Measurements from ENCODE around the gene NFAT5. TPM values are rescaled to one million over a fixed set of nuclear protein-coding genes. Genes with fewer than 3 reads are reported as not detected.

The NFAT5 gene
- total RNA-seq, 1 experiment from 2014 or later = 21.0 TPM

DNA sequence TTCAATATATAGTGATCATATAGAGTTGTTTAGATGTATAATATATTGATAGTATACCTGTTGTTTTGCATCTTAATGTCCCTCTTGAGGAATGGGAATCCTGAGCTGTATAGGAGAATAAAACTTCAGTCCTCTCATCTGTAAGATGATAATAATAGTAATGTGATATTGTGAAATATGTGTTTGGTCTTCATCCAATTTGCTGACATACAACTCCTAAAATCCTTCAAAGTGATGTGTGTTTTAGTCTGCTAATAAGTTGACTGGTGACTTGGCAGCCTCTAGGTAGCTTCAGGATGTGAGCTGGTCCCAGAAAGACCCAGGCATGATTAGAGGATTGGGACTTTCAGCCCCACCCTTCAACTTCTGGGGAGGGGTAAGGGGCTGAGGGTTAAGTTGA lies 22.8 kb upstream of the NFAT5 start:
- no peaks in the 10 kb centered on the region for H3K4me1 ChIP-seq (ENCODE audit: insufficient read depth, low read length)
- DNase-seq = no peak
- H3T11ph ChIP-seq (ENCODE audit: low read length) = no peak overlapping the region
- H2BK15ac ChIP-seq (ENCODE audit: low read depth, low read length) = no peak overlapping the region
- no peaks in the 10 kb centered on the region for H3K23me2 ChIP-seq (ENCODE audit: insufficient read length, low read depth, low read length, poor library complexity, severe bottlenecking)
- Mint-ChIP-seq H3K27me3 (ENCODE audit: low read depth) (no peaks in the 10 kb centered on the region), H3K4me1 (no peaks in the 10 kb centered on the region), H3K4me3 (no peak overlapping the region), H3K27ac (no peak overlapping the region), H3K36me3 (ENCODE audit: insufficient read depth in 1 of 3, low read depth in 3 of 3) (no peaks in the 10 kb centered on the region), H3K9me3 (no peaks in the 10 kb centered on the region)
- H4K91ac ChIP-seq (ENCODE audit: insufficient read length, low read depth, low read length) = no peak overlapping the region
- no peak overlapping the region for H3K4ac ChIP-seq (ENCODE audit: low read depth, low read length)
- no peaks in the 10 kb centered on the region for H3K9me3 ChIP-seq (ENCODE audit: control insufficient read depth, low read depth, low read length)
- H3K79me2 ChIP-seq (ENCODE audit: insufficient read depth, low read length) = no peaks in the 10 kb centered on the region
- no peak overlapping the region for H2BK20ac ChIP-seq (ENCODE audit: low read depth, low read length, poor library complexity, severe bottlenecking)
- H3K14ac ChIP-seq (ENCODE audit: insufficient read depth, low read length) = no peak overlapping the region
- H3K23ac ChIP-seq (ENCODE audit: insufficient read length, low read depth, low read length) = no peak overlapping the region
- no peaks in the 10 kb centered on the region for H3K79me1 ChIP-seq (ENCODE audit: insufficient read depth, low read depth, low read length, poor library complexity, severe bottlenecking)
- H3K27me3 ChIP-seq (ENCODE audit: insufficient read depth, low read length) = no peaks in the 10 kb centered on the region
- H3K4me2 ChIP-seq (ENCODE audit: insufficient read depth, insufficient read length, low read length) = no peak overlapping the region
- no peak overlapping the region for H2BK5ac ChIP-seq (ENCODE audit: insufficient read length, low read length)
- TF ChIP-seq, protein P1, sequence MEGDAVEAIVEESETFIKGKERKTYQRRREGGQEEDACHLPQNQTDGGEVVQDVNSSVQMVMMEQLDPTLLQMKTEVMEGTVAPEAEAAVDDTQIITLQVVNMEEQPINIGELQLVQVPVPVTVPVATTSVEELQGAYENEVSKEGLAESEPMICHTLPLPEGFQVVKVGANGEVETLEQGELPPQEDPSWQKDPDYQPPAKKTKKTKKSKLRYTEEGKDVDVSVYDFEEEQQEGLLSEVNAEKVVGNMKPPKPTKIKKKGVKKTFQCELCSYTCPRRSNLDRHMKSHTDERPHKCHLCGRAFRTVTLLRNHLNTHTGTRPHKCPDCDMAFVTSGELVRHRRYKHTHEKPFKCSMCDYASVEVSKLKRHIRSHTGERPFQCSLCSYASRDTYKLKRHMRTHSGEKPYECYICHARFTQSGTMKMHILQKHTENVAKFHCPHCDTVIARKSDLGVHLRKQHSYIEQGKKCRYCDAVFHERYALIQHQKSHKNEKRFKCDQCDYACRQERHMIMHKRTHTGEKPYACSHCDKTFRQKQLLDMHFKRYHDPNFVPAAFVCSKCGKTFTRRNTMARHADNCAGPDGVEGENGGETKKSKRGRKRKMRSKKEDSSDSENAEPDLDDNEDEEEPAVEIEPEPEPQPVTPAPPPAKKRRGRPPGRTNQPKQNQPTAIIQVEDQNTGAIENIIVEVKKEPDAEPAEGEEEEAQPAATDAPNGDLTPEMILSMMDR (conservative IDR thresholded peaks at IDR 0.05) = no peak
- no peak overlapping the region for H3K27ac ChIP-seq (ENCODE audit: insufficient read length, low read depth, low read length)
- H3K18ac ChIP-seq (ENCODE audit: insufficient read length, low read depth, low read length) = no peak overlapping the region
- no peak overlapping the region for H4K5ac ChIP-seq (ENCODE audit: insufficient read length, low read depth, low read length)
- no peak overlapping the region for H3K9ac ChIP-seq (ENCODE audit: extremely low read depth, insufficient read length, low read length)
- no peak overlapping the region for H2BK12ac ChIP-seq (ENCODE audit: insufficient read length, low read depth, low read length)
- H2BK120ac ChIP-seq (ENCODE audit: low read depth, low read length, poor library complexity, severe bottlenecking) = no peak overlapping the region
- H3K56ac ChIP-seq (ENCODE audit: insufficient read length, low read depth, low read length) = no peak overlapping the region
- no peaks in the 10 kb centered on the region for H4K20me1 ChIP-seq (ENCODE audit: control insufficient read depth, insufficient read depth, insufficient read length)
- H2AFZ ChIP-seq (ENCODE audit: low read length) = no peak overlapping the region
- H2AK5ac ChIP-seq (ENCODE audit: insufficient read length, low read length) = no peak overlapping the region
- H4K8ac ChIP-seq (replicated peaks; ENCODE audit: insufficient read length, low read depth, low read length) = no peak overlapping the region

Measured in H9 (cell line).